ENCODE measurements around the gene PALLD.

The PALLD gene

GRCh38 chr4:168600796-168601583 is 104.1 kb downstream of the PALLD start:
- H3K27me3 ChIP-seq (replicated peaks; ENCODE audit: control insufficient read depth, insufficient read depth, low read length), result no peaks in the 10 kb centered on the region
- DNase-seq (ENCODE audit: low read depth), result no peak
- H3K4me3 ChIP-seq (ENCODE audit: low read length), result no peak overlapping the region
- no peaks in the 10 kb centered on the region for H3K36me3 ChIP-seq (ENCODE audit: control insufficient read depth, insufficient read depth, low read length, severe bottlenecking)
- peaks cover 44% of the 10 kb centered on the region for H3K4me1 ChIP-seq (ENCODE audit: control insufficient read depth, insufficient read depth, low read length)
- no peaks in the 10 kb centered on the region for H3K9me3 ChIP-seq (ENCODE audit: control insufficient read depth, low read length)
- H3K9ac ChIP-seq (ENCODE audit: low read length), result no peak overlapping the region

GRCh38 chr4:168601899-168602298 is 105.0 kb downstream of the PALLD start:
- no peak overlapping the region for H3K4me3 ChIP-seq (ENCODE audit: low read length)
- DNase-seq (ENCODE audit: low read depth), result no peak
- peaks cover 44% of the 10 kb centered on the region for H3K4me1 ChIP-seq (ENCODE audit: control insufficient read depth, insufficient read depth, low read length)
- H3K27me3 ChIP-seq (replicated peaks; ENCODE audit: control insufficient read depth, insufficient read depth, low read length), result no peaks in the 10 kb centered on the region
- H3K9ac ChIP-seq (ENCODE audit: low read length), result no peak overlapping the region
- no peaks in the 10 kb centered on the region for H3K9me3 ChIP-seq (ENCODE audit: control insufficient read depth, low read length)
- H3K36me3 ChIP-seq (ENCODE audit: control insufficient read depth, insufficient read depth, low read length, severe bottlenecking), result no peaks in the 10 kb centered on the region

- H3K4me3 ChIP-seq (ENCODE audit: low read length), result no peak overlapping the region
- DNase-seq (ENCODE audit: low read depth), result peak; percentile 86
Observed at GRCh38 chr4:168604496-168605373, 107.9 kb downstream of the PALLD start.

GRCh38 chr4:168605411-168605810 is 108.6 kb downstream of the PALLD start:
- Histone ChIP-seq H3K4me1 (ENCODE audit: control insufficient read depth, insufficient read depth, low read length) (peaks cover 38% of the 10 kb centered on the region), H3K27me3 (replicated peaks; ENCODE audit: control insufficient read depth, insufficient read depth, low read length) (no peaks in the 10 kb centered on the region), H3K36me3 (ENCODE audit: control insufficient read depth, insufficient read depth, low read length, severe bottlenecking) (no peaks in the 10 kb centered on the region), H3K9ac (ENCODE audit: low read length) (no peak overlapping the region), H3K9me3 (ENCODE audit: control insufficient read depth, low read length) (no peaks in the 10 kb centered on the region), H3K4me3 (ENCODE audit: low read length) (no peak overlapping the region)
- peak; percentile 71 for DNase-seq (ENCODE audit: low read depth)

More at GRCh38 chr4:168604496-168605373, 107.9 kb downstream of the PALLD start:
- Histone ChIP-seq H3K4me1 (ENCODE audit: control insufficient read depth, insufficient read depth, low read length) (peaks cover 38% of the 10 kb centered on the region), H3K27me3 (replicated peaks; ENCODE audit: control insufficient read depth, insufficient read depth, low read length) (no peaks in the 10 kb centered on the region), H3K9me3 (ENCODE audit: control insufficient read depth, low read length) (no peaks in the 10 kb centered on the region), H3K36me3 (ENCODE audit: control insufficient read depth, insufficient read depth, low read length, severe bottlenecking) (no peaks in the 10 kb centered on the region), H3K9ac (ENCODE audit: low read length) (peak overlapping the region; percentile 21)

GRCh38 chr4:168607215-168607614 is 110.4 kb downstream of the PALLD start:
- no peak overlapping the region for H3K9ac ChIP-seq (ENCODE audit: low read length)
- H3K4me3 ChIP-seq (ENCODE audit: low read length), result no peak overlapping the region
- DNase-seq (ENCODE audit: low read depth), result no peak
- no peaks in the 10 kb centered on the region for H3K27me3 ChIP-seq (replicated peaks; ENCODE audit: control insufficient read depth, insufficient read depth, low read length)
- no peaks in the 10 kb centered on the region for H3K36me3 ChIP-seq (ENCODE audit: control insufficient read depth, insufficient read depth, low read length, severe bottlenecking)
- no peaks in the 10 kb centered on the region for H3K9me3 ChIP-seq (ENCODE audit: control insufficient read depth, low read length)
- H3K4me1 ChIP-seq (ENCODE audit: control insufficient read depth, insufficient read depth, low read length), result peaks cover 31% of the 10 kb centered on the region

- H3K9ac ChIP-seq (ENCODE audit: low read length), result no peak overlapping the region
- H3K4me3 ChIP-seq (ENCODE audit: low read length), result no peak overlapping the region
- no peaks in the 10 kb centered on the region for H3K9me3 ChIP-seq (ENCODE audit: control insufficient read depth, low read length)
- H3K27me3 ChIP-seq (replicated peaks; ENCODE audit: control insufficient read depth, insufficient read depth, low read length), result no peaks in the 10 kb centered on the region
- no peak for DNase-seq (ENCODE audit: low read depth)
- peaks cover 42% of the 10 kb centered on the region for H3K4me1 ChIP-seq (ENCODE audit: control insufficient read depth, insufficient read depth, low read length)
- H3K36me3 ChIP-seq (ENCODE audit: control insufficient read depth, insufficient read depth, low read length, severe bottlenecking), result no peaks in the 10 kb centered on the region
Observed at GRCh38 chr4:168608771-168609170, 111.9 kb downstream of the PALLD start.

- H3K36me3 ChIP-seq (ENCODE audit: control insufficient read depth, insufficient read depth, low read length, severe bottlenecking), result no peaks in the 10 kb centered on the region
- no peak overlapping the region for H3K9ac ChIP-seq (ENCODE audit: low read length)
- H3K9me3 ChIP-seq (ENCODE audit: control insufficient read depth, low read length), result no peaks in the 10 kb centered on the region
- no peak for DNase-seq (ENCODE audit: low read depth)
- peaks cover 40% of the 10 kb centered on the region for H3K4me1 ChIP-seq (ENCODE audit: control insufficient read depth, insufficient read depth, low read length)
- no peaks in the 10 kb centered on the region for H3K27me3 ChIP-seq (replicated peaks; ENCODE audit: control insufficient read depth, insufficient read depth, low read length)
- H3K4me3 ChIP-seq (ENCODE audit: low read length), result no peak overlapping the region
Observed at GRCh38 chr4:168609369-168609768, 112.5 kb downstream of the PALLD start.

GRCh38 chr4:168610911-168611530 is 114.2 kb downstream of the PALLD start:
- Histone ChIP-seq H3K36me3 (ENCODE audit: control insufficient read depth, insufficient read depth, low read length, severe bottlenecking) (no peaks in the 10 kb centered on the region), H3K4me1 (ENCODE audit: control insufficient read depth, insufficient read depth, low read length) (peaks cover 45% of the 10 kb centered on the region), H3K9me3 (ENCODE audit: control insufficient read depth, low read length) (no peaks in the 10 kb centered on the region), H3K27me3 (replicated peaks; ENCODE audit: control insufficient read depth, insufficient read depth, low read length) (no peaks in the 10 kb centered on the region), H3K4me3 (ENCODE audit: low read length) (no peak overlapping the region), H3K9ac (ENCODE audit: low read length) (no peak overlapping the region)
- no peak for DNase-seq (ENCODE audit: low read depth)

GRCh38 chr4:168612450-168613135 is 115.7 kb downstream of the PALLD start:
- no peaks in the 10 kb centered on the region for H3K27me3 ChIP-seq (replicated peaks; ENCODE audit: control insufficient read depth, insufficient read depth, low read length)
- peak; percentile 80 for DNase-seq (ENCODE audit: low read depth)
- no peak overlapping the region for H3K4me3 ChIP-seq (ENCODE audit: low read length)
- no peaks in the 10 kb centered on the region for H3K36me3 ChIP-seq (ENCODE audit: control insufficient read depth, insufficient read depth, low read length, severe bottlenecking)
- no peaks in the 10 kb centered on the region for H3K9me3 ChIP-seq (ENCODE audit: control insufficient read depth, low read length)
- H3K9ac ChIP-seq (ENCODE audit: low read length), result peak overlapping the region; percentile 28
- H3K4me1 ChIP-seq (ENCODE audit: control insufficient read depth, insufficient read depth, low read length), result peaks cover 46% of the 10 kb centered on the region

GRCh38 chr4:168613869-168614268 is 117.0 kb downstream of the PALLD start:
- Histone ChIP-seq H3K9ac (ENCODE audit: low read length) (no peak overlapping the region), H3K4me1 (ENCODE audit: control insufficient read depth, insufficient read depth, low read length) (peaks cover 50% of the 10 kb centered on the region), H3K4me3 (ENCODE audit: low read length) (no peak overlapping the region), H3K36me3 (ENCODE audit: control insufficient read depth, insufficient read depth, low read length, severe bottlenecking) (no peaks in the 10 kb centered on the region), H3K9me3 (ENCODE audit: control insufficient read depth, low read length) (no peaks in the 10 kb centered on the region), H3K27me3 (replicated peaks; ENCODE audit: control insufficient read depth, insufficient read depth, low read length) (no peaks in the 10 kb centered on the region)
- no peak for DNase-seq (ENCODE audit: low read depth)

All from adipocyte (in vitro differentiated cells).